PFSK-1 (cell line): ENCODE measurements around the gene DOCK4.

ENCODE experiments used
- FOXP2 ChIP-seq: optimal IDR thresholded peaks from 2 replicates; pipeline ENCODE3; 2011; ENCODE audit warnings: borderline replicate concordance, control low read depth, inconsistent platforms; ENCODE audit not compliant: insufficient read depth; ENCODE audit errors: extremely low read length, extremely low read depth
- POLR2AphosphoS5 ChIP-seq: IDR thresholded peaks from 2 replicates; pipeline ENCODE4 v1.6.1; 2012; ENCODE audit warnings: low read depth, mild to moderate bottlenecking, control low read depth, low read length, moderate library complexity
- SIN3A ChIP-seq: IDR thresholded peaks from 2 replicates; pipeline ENCODE4 v1.6.1; 2012; ENCODE audit warnings: mild to moderate bottlenecking, low read length, moderate library complexity, borderline replicate concordance; ENCODE audit not compliant: insufficient read depth
- TAF1 ChIP-seq: IDR thresholded peaks from 2 replicates; pipeline ENCODE4 v1.6.1; 2012; ENCODE audit warnings: low read length, control low read depth, borderline replicate concordance; ENCODE audit not compliant: insufficient read depth
- TF ChIP-seq, protein P1 (sequence below), 2 experiments: IDR thresholded peaks; 2 replicates each; pipeline versions ENCODE4 v1.6.1 to v1.8.0; 2011 to 2012; ENCODE audit warnings: low read depth in 2 of 2, low read length in 2 of 2, control low read depth in 1 of 2, inconsistent platforms in 1 of 2, mild to moderate bottlenecking in 1 of 2, moderate library complexity in 1 of 2; ENCODE audit not compliant: insufficient read depth in 1 of 2

The DOCK4 gene

DNA sequence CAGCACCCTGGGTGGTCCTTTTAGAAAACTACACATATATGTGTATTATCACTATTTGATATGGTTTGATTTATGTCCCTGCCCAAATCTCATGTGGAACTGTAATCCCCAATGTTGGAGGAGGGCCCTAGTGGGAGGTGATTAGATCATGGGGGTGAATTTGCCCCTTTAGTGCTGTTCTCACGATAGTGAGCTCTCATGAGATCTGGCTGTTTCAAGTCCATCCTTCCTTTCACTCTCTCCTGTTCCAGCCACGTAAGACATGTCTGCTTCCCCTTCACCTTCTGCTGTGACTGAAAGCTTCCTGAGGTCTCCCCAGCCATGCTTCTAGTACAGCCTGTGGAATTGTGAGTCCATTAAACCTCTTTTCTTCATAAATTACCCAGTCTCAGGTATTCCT is 37.3 kb downstream of the DOCK4 start:
- TF ChIP-seq POLR2AphosphoS5 = no peak
- no peak for TF ChIP-seq TAF1
- no peak for TF ChIP-seq SIN3A
- no peak for TF ChIP-seq FOXP2
- TF ChIP-seq, protein P1, sequence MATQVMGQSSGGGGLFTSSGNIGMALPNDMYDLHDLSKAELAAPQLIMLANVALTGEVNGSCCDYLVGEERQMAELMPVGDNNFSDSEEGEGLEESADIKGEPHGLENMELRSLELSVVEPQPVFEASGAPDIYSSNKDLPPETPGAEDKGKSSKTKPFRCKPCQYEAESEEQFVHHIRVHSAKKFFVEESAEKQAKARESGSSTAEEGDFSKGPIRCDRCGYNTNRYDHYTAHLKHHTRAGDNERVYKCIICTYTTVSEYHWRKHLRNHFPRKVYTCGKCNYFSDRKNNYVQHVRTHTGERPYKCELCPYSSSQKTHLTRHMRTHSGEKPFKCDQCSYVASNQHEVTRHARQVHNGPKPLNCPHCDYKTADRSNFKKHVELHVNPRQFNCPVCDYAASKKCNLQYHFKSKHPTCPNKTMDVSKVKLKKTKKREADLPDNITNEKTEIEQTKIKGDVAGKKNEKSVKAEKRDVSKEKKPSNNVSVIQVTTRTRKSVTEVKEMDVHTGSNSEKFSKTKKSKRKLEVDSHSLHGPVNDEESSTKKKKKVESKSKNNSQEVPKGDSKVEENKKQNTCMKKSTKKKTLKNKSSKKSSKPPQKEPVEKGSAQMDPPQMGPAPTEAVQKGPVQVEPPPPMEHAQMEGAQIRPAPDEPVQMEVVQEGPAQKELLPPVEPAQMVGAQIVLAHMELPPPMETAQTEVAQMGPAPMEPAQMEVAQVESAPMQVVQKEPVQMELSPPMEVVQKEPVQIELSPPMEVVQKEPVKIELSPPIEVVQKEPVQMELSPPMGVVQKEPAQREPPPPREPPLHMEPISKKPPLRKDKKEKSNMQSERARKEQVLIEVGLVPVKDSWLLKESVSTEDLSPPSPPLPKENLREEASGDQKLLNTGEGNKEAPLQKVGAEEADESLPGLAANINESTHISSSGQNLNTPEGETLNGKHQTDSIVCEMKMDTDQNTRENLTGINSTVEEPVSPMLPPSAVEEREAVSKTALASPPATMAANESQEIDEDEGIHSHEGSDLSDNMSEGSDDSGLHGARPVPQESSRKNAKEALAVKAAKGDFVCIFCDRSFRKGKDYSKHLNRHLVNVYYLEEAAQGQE (IDR thresholded peaks at IDR 0.05; ENCODE audit: insufficient read depth in 1 of 2, low read depth in 2 of 2, low read length in 2 of 2) = no peak

- TF ChIP-seq POLR2AphosphoS5 = no peak
Measured at GRCh38 chr7:112167147-112167546, 39.1 kb downstream of the DOCK4 start.

DNA sequence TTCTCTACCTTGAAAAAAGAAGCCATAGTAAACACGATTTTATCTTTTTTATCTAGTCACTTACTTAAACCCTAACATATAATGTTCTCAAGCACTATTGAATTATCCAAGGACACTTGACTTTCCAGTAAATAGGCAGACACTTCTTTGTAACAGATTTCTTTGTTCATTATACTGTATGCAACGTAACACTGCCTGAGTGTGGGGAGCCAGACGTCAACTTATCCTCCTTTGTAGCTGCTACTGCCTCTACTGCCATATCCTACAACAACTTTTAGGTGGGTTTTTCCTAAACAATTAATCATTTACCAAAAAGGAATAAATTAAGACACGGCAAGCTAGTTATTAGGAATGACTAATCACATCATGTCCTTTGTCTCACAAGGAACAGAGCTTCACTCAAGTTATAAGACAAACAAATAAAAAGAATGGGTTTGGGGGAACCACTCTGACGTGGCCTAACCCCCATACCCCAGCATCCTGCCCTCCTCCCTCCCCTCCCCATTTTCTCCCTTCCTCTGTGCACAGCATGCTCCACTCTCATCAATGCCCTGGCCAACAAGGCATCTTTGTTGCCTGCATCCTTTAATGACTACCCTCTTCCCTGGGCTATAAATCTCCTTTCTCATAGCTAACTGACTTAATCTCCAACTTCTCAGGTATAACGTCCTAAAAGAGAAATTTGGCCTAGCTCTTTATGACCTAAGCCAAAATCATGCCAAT is 43.3 kb downstream of the DOCK4 start:
- TF ChIP-seq FOXP2 (no peak), SIN3A (no peak), TAF1 (no peak), POLR2AphosphoS5 (no peak)
- TF ChIP-seq, protein P1 (IDR thresholded peaks at IDR 0.05; ENCODE audit: insufficient read depth in 1 of 2, low read depth in 2 of 2, low read length in 2 of 2) = no peak

GRCh38 chr7:112162142-112162766 is 43.9 kb downstream of the DOCK4 start:
- 0 out of 2 replicates have a peak, but pooled peaks have one; percentile 25 for TF ChIP-seq TAF1
- TF ChIP-seq, protein P1 (IDR thresholded peaks at IDR 0.05; ENCODE audit: insufficient read depth in 1 of 2, low read depth in 2 of 2, low read length in 2 of 2) = 0 out of 4 replicates have a peak, but pooled peaks of 1 of the 2 experiments have one; percentile 46
- TF ChIP-seq SIN3A = peak; percentile 83; the same call in 1 of the 2 replicates
- no peak for TF ChIP-seq POLR2AphosphoS5
- TF ChIP-seq FOXP2 = peak; percentile 95

DNA sequence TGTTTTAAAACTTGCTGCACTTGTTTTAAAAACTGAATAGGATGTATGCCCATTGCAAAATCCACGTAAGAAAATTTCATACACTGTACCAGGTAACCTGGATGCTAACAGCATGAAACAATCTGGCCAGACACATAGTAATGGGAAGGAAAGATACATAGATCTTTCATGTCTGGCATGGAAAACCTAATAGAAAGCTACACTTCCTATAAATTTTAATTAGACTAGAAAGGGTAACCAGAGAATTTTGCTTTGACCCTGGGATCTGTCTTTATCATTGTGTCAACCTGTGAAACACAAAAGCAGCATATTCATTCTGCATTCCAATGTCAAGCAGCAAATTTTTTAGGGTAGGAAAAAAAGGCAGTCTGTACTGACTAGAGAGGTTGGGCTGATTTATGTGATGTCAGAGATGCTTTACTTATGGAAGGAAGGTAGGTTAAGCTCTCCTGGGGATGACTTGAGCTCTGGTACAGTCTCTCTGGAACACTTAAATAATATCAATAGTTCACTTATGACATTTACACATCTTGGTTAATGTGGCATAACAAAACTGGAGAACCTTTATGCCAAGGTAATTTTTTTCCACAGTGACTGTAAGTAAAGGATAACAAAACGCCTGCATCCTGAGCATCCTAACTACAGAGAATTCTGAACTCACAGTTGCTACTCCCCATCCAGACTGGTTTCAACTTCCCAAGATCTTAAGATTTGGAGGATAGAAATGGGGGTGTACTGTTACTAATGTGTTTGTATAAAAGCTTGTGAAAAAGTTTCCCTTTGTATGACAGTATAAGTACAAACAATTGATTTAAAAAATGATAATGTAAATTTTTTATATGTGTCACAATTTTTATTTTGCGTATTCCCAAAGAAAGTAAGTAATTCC is 44.7 kb downstream of the DOCK4 start:
- TF ChIP-seq, protein P1 (IDR thresholded peaks at IDR 0.05; ENCODE audit: insufficient read depth in 1 of 2, low read depth in 2 of 2, low read length in 2 of 2) = no peak
- TF ChIP-seq TAF1 (no peak), FOXP2 (no peak), POLR2AphosphoS5 (no peak), SIN3A (no peak)
